ENCODE data around the gene CREBL2.
"Not testable (repeated sequence)": the region's sequence is repeated elsewhere in the genome, so short reads cannot be mapped to it uniquely, and the experiment has no call there.

Gene CREBL2

GRCh38 chr12:12598864-12599263, 12.8 kb upstream of the CREBL2 start:
- DNase-seq (ENCODE audit: low read depth, low spot score) = no peak

- DNase-seq (ENCODE audit: low read depth, low spot score) = no peak
Observed at GRCh38 chr12:12599750-12600643, 11.7 kb upstream of the CREBL2 start.

GRCh38 chr12:12600659-12601058, 11.0 kb upstream of the CREBL2 start:
- DNase-seq (ENCODE audit: low read depth, low spot score) = no peak

GRCh38 chr12:12604740-12605139, 6.9 kb upstream of the CREBL2 start:
- no peak for DNase-seq (ENCODE audit: low read depth, low spot score)

- DNase-seq (ENCODE audit: low read depth, low spot score) = no peak
Observed at GRCh38 chr12:12606781-12607589, 4.7 kb upstream of the CREBL2 start.

- no peak for DNase-seq (ENCODE audit: low read depth, low spot score)
Observed at GRCh38 chr12:12608557-12608957, 3.1 kb upstream of the CREBL2 start.

GRCh38 chr12:12609692-12610091, 2.0 kb upstream of the CREBL2 start:
- no peak for DNase-seq (ENCODE audit: low read depth, low spot score)

GRCh38 chr12:12610711-12611110, 965 bp upstream of the CREBL2 start:
- no peak for DNase-seq (ENCODE audit: low read depth, low spot score)

- no peak for DNase-seq (ENCODE audit: low read depth, low spot score)
Observed at GRCh38 chr12:12612358-12612757, 682 bp downstream of the CREBL2 start.

GRCh38 chr12:12613344-12613743, 1.7 kb downstream of the CREBL2 start:
- DNase-seq (ENCODE audit: low read depth, low spot score) = no peak

- DNase-seq (ENCODE audit: low read depth, low spot score) = no peak
Observed at GRCh38 chr12:12614342-12614741, 2.7 kb downstream of the CREBL2 start.

GRCh38 chr12:12616512-12617310, 5.0 kb downstream of the CREBL2 start:
- no peak for DNase-seq (ENCODE audit: low read depth, low spot score)

- DNase-seq (ENCODE audit: low read depth, low spot score) = not testable (repeated sequence)
Observed at GRCh38 chr12:12618064-12618463, 6.4 kb downstream of the CREBL2 start.

GRCh38 chr12:12620730-12621315, 9.1 kb downstream of the CREBL2 start:
- DNase-seq (ENCODE audit: low read depth, low spot score) = no peak

- no peak for DNase-seq (ENCODE audit: low read depth, low spot score)
Observed at GRCh38 chr12:12622418-12622817, 10.7 kb downstream of the CREBL2 start.

- no peak for DNase-seq (ENCODE audit: low read depth, low spot score)
Observed at GRCh38 chr12:12624498-12624992, 12.9 kb downstream of the CREBL2 start.

GRCh38 chr12:12626471-12626870, 14.8 kb downstream of the CREBL2 start:
- no peak for DNase-seq (ENCODE audit: low read depth, low spot score)

GRCh38 chr12:12627308-12627827, 15.7 kb downstream of the CREBL2 start:
- no peak for DNase-seq (ENCODE audit: low read depth, low spot score)

GRCh38 chr12:12628013-12628412, 16.3 kb downstream of the CREBL2 start:
- DNase-seq (ENCODE audit: low read depth, low spot score) = no peak

- DNase-seq (ENCODE audit: low read depth, low spot score) = no peak
Observed at GRCh38 chr12:12630850-12631249, 19.2 kb downstream of the CREBL2 start.

- DNase-seq (ENCODE audit: low read depth, low spot score) = no peak
Observed at GRCh38 chr12:12635651-12636050, 24.0 kb downstream of the CREBL2 start.

Data from activated CD4-positive, CD25-positive, alpha-beta regulatory T cell treated with anti-CD3 and anti-CD28 coated beads, Interleukin-2, amount 50 U/mL, for 16 hours (primary cell).